ENCODE results near the gene FOXE3.

DNA sequence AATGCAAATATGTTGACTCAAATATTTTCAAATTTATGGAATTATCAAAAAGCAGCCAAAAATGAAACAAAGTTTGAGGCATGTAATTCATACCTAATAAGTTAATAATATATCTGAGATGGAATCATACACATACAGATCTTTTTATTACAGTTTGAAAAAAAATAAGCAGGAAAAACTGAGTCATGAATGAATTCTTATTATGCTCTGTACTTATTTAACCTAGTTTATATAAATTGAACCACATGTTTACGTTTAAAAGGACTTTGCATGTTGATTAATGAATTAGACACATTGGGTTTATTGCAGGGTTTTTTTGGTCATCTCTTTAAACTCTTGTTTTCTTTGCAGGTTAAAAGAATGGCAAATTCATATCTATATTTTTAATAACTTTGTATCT is 41.6 kb upstream of the FOXE3 start:
- TF ChIP-seq CTCF (IDR thresholded peaks at IDR 0.05; ENCODE audit: low read depth, low read length, poor library complexity, severe bottlenecking) (no peak), EZH2phosphoT487 (IDR thresholded peaks at IDR 0.05; ENCODE audit: borderline replicate concordance, low read length) (no peak)
